ENCODE results near the gene RNU6-1.

Gene RNU6-1

GRCh38 chr15:67839499-67839928 lies 331 bp downstream of the RNU6-1 start:
- CTCF ChIA-PET = no interaction called here
- no peak for TF ChIP-seq ZNF18 (tag by site-specific recombination; IDR thresholded peaks at IDR 0.05)
- TF ChIP-seq ZNF223 (tag by site-specific recombination; IDR thresholded peaks at IDR 0.05) = no peak
- TF ChIP-seq ZNF24 (tag by site-specific recombination; IDR thresholded peaks at IDR 0.05) = no peak
- peak; percentile 68; the same call in 1 of the 2 replicates for TF ChIP-seq ZNF362 (tag by site-specific recombination; IDR thresholded peaks at IDR 0.05)
- TF ChIP-seq ZNF398 (tag by site-specific recombination; IDR thresholded peaks at IDR 0.05) = no peak
- TF ChIP-seq ZNF221 (tag by site-specific recombination; IDR thresholded peaks at IDR 0.05; ENCODE audit: borderline replicate concordance) = no peak
- no peak for TF ChIP-seq ZSCAN18 (tag by site-specific recombination; IDR thresholded peaks at IDR 0.05)
- TF ChIP-seq ZNF26 (tag by site-specific recombination; IDR thresholded peaks at IDR 0.05) = no peak
- peak; percentile 48; the same call in 1 of the 2 replicates for TF ChIP-seq IKZF3 (tag by site-specific recombination; IDR thresholded peaks at IDR 0.05)
- TF ChIP-seq KLF16 (tag by site-specific recombination; IDR thresholded peaks at IDR 0.05) = no peak
- TF ChIP-seq ZNF660 (tag by site-specific recombination; IDR thresholded peaks at IDR 0.05) = peak; percentile 84; the same call in 1 of the 2 replicates
- no peak for TF ChIP-seq ZNF645 (tag by site-specific recombination; IDR thresholded peaks at IDR 0.05)
- peak; percentile 79 for TF ChIP-seq ZFP69B (tag by site-specific recombination; IDR thresholded peaks at IDR 0.05)
- TF ChIP-seq ZNF777 (tag by site-specific recombination; IDR thresholded peaks at IDR 0.05; ENCODE audit: borderline replicate concordance) = no peak
- TF ChIP-seq ATF2 (tag by site-specific recombination; IDR thresholded peaks at IDR 0.05; ENCODE audit: low read depth) = no peak
- peak; percentile 49; the same call in 1 of the 2 replicates for TF ChIP-seq SCRT2 (tag by site-specific recombination; IDR thresholded peaks at IDR 0.05)
- 0 out of 2 replicates have a peak, but pooled peaks have one; percentile 1 for TF ChIP-seq ZNF580 (tag by site-specific recombination; IDR thresholded peaks at IDR 0.05)
- peak; percentile 11; the same call in 1 of the 2 replicates for TF ChIP-seq ZBTB11 (tag by site-specific recombination; conservative IDR thresholded peaks at IDR 0.05; ENCODE audit: low read depth)
- TF ChIP-seq WT1 (tag by site-specific recombination; IDR thresholded peaks at IDR 0.05) = 0 out of 2 replicates have a peak, but pooled peaks have one; percentile 20
- no peak for TF ChIP-seq MYNN (tag by site-specific recombination; IDR thresholded peaks at IDR 0.05; ENCODE audit: borderline replicate concordance)
- TF ChIP-seq SCRT1 (tag by site-specific recombination; IDR thresholded peaks at IDR 0.05; ENCODE audit: borderline replicate concordance) = peak; percentile 84; the same call in 1 of the 2 replicates
- no peak for TF ChIP-seq REPIN1 (tag by site-specific recombination; IDR thresholded peaks at IDR 0.05; ENCODE audit: low read depth)
- TF ChIP-seq ZNF558 (tag by site-specific recombination; IDR thresholded peaks at IDR 0.05) = no peak

More at GRCh38 chr15:67839499-67839928, 331 bp downstream of the RNU6-1 start:
- H3K4me1 ChIP-seq (ENCODE audit: control insufficient read depth, insufficient read depth, low read length) = no peaks in the 10 kb centered on the region
- H3K4me3 ChIP-seq (ENCODE audit: low read depth, low read length) = peak overlapping the region; percentile 35
- H3K9me3 ChIP-seq (ENCODE audit: control insufficient read depth, insufficient read depth, low read depth, low read length) = no peaks in the 10 kb centered on the region
- H3K27ac ChIP-seq (ENCODE audit: extremely low read depth, low read depth, low read length) = 0 out of 2 replicates have a peak overlapping the region, but pooled peaks have one; percentile 91
- H3K36me3 ChIP-seq (ENCODE audit: control insufficient read depth in 2 of 2, insufficient read depth in 1 of 2, low read length in 2 of 2) = no peaks in the 10 kb centered on the region
- POLR2A ChIA-PET = no interaction called here

All from HEK293 (cell line).